GM18499 (cell line): Measurements from ENCODE around the gene RUSF1.
"Not testable (repeated sequence)": the region's sequence is repeated elsewhere in the genome, so short reads cannot be mapped to it uniquely, and the experiment has no call there.

Experiments used
- ATAC-seq: cut with Tn5 transposase; IDR thresholded peaks from one replicate; pipeline ENCODE4 v1.9.1; 2021; ENCODE audit warnings: moderate number of reproducible peaks; ENCODE audit not compliant: insufficient read depth, unreplicated experiment

Gene RUSF1

GRCh38 chr16:31458073-31458843 is 49.9 kb downstream of the RUSF1 start:
- ATAC-seq, result no peak

- ATAC-seq, result no peak
These were observed 51.2 kb downstream of the RUSF1 start for GRCh38 chr16:31456988-31457360.

DNA sequence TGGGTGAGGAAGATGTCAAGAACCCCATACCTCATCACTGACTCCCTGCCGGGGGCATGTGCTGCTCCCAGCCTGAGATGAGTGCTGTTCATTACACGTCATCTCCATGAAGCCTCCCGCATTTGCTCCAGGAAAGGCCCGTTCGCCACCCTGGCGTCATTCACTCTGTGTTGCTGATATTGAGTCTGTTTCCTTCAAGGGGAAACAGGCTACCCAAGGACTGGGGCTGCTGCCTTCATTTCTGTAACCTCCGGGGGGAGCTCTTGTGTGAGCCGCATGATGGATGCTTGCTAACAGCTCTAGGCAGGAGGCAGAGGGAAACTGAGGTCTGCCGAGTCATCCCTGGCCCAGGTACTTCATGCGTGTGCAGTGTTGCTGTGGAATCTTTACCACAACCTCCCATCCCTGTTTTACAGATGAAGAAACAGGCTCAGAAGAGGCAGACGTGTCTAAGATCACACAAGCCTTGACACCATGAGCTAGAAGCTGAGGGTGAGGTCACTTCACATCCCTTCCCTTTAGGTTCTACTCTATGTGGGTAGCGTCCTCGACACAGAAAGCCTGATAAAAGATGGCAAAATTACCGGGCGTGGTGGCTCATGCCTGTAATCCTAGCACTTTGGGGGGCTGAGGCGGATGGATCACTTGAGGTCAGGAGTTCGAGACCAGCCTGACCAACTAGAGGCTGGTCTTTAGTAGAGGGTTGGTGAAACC is 52.4 kb downstream of the RUSF1 start:
- no peak for ATAC-seq

- no peak for ATAC-seq
These were observed 54.7 kb downstream of the RUSF1 start for GRCh38 chr16:31453255-31454204.

- no peak for ATAC-seq
These were observed 55.5 kb downstream of the RUSF1 start for GRCh38 chr16:31452631-31453106.

DNA sequence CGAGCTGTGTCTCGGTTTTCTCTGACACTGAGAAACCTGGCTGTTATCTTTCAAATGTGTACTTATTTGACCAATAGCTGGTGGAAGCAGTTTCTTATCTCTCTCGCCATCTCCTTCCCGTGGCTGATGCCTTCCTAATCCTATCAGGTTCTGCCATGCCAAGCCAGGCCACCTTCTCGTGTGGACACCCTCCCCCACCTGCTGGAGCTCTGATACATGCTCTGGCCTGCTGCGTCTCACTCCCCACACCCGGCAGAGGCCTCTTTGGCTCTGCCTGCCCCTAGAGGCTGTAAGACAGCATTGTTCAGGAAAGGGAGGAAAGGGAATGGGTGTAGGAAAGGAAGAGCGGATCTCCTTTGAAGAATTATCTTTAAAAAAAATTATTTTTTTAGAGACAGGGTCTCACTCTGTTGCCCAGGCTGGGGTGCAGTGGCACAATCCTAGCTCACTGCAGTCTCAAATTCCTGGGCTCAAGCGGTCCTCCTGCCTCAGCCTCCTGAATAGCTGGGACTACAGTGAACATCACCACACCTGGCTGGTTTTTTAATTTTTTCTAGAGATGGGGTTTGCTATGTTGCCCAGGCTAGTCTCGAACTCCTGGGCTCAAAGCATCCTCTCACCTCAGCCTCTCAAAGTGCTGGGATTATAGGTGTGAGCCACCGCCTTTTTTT is 56.4 kb downstream of the RUSF1 start:
- ATAC-seq, result no peak

GRCh38 chr16:31451201-31451600 is 57.0 kb downstream of the RUSF1 start:
- no peak for ATAC-seq

DNA sequence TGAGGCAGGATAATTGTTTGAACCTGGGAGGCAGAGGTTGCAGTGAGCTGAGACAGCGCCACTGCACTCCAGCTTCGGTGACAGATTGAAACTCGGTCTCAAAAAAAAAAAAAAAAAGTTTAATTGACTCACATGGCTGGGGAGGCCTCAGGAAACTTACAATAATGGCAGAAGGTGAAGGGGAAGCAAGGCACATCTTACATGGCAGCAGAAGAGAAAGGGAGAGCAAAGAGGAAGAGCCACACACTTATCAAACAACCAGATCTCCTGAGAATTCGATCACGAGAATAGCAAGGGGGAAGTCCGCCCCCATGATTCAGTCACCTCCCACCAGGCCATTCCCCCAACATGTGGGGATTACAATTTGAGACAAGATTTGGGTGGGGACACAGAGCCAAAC is 62.3 kb downstream of the RUSF1 start:
- ATAC-seq, result not testable (repeated sequence)

DNA sequence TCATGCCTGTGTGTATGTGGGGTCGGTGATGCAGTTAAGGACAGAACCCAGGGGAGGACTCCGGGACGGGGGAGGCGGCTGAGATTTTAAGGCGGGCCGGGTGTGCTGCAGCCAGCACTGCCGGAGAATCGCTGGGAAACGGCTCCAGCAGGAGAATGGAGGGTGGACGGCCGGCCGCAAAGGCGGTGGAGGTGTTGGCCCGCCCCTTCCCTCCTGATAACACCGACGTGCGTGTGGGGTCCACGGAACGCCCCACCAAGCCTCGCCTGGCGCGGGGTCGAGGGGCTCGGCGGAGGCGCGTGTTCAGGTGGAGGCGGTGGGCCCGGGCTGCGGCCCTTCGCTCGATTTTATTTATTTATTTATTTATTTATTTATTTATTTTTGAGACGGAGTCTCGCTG is 66.2 kb downstream of the RUSF1 start:
- no peak for ATAC-seq

- no peak for ATAC-seq
These were observed 67.5 kb downstream of the RUSF1 start for GRCh38 chr16:31440516-31441184.

DNA sequence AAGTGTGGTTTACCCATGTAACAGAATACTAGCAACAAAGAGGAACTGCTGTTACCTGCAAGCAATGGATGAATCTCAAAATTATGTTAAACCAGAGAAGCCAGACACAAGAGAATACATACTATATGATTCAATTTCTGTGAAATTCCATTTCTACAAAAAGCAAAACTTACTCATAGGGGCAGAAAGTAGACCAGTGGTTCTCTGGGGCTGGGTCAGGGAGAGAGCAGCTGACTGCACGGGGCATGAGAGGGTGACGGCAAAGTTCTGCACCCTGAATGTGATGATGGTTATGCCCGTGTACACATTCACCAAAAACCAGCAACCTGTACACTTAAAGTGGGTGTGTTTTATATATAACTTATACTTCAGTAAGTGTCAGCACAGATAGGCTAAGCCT is 68.7 kb downstream of the RUSF1 start:
- ATAC-seq, result no peak
